8988T (cell line): Measurements from ENCODE around the gene RPLP1.

Experiments used
- DNase-seq: peaks from one replicate; pipeline ENCODE4 v3.0.0; 2011

Gene RPLP1

GRCh38 chr15:69472046-69472445 is 19.4 kb downstream of the RPLP1 start:
- DNase-seq = no peak

GRCh38 chr15:69472562-69472961 is 19.9 kb downstream of the RPLP1 start:
- no peak for DNase-seq

GRCh38 chr15:69474291-69474690 is 21.7 kb downstream of the RPLP1 start:
- no peak for DNase-seq

- no peak for DNase-seq
Measured at GRCh38 chr15:69474846-69475455, 22.3 kb downstream of the RPLP1 start.

- DNase-seq = peak; percentile 42
Measured at GRCh38 chr15:69475769-69476358, 23.2 kb downstream of the RPLP1 start.

- no peak for DNase-seq
Measured at GRCh38 chr15:69476704-69477473, 24.3 kb downstream of the RPLP1 start.

GRCh38 chr15:69478259-69478781 is 25.7 kb downstream of the RPLP1 start:
- DNase-seq = no peak

GRCh38 chr15:69479081-69479480 is 26.5 kb downstream of the RPLP1 start:
- no peak for DNase-seq

GRCh38 chr15:69479971-69480370 is 27.4 kb downstream of the RPLP1 start:
- no peak for DNase-seq

- DNase-seq = no peak
Measured at GRCh38 chr15:69480932-69481331, 28.3 kb downstream of the RPLP1 start.

- no peak for DNase-seq
Measured at GRCh38 chr15:69482686-69483256, 30.2 kb downstream of the RPLP1 start.

- no peak for DNase-seq
Measured at GRCh38 chr15:69484837-69485236, 32.2 kb downstream of the RPLP1 start.

GRCh38 chr15:69486481-69487110 is 34.0 kb downstream of the RPLP1 start:
- no peak for DNase-seq

- DNase-seq = no peak
Measured at GRCh38 chr15:69489073-69489571, 36.5 kb downstream of the RPLP1 start.

GRCh38 chr15:69490356-69491037 is 37.9 kb downstream of the RPLP1 start:
- no peak for DNase-seq

- no peak for DNase-seq
Measured at GRCh38 chr15:69491038-69491505, 38.5 kb downstream of the RPLP1 start.

- no peak for DNase-seq
Measured at GRCh38 chr15:69493406-69493805, 40.8 kb downstream of the RPLP1 start.

- no peak for DNase-seq
Measured at GRCh38 chr15:69496001-69496400, 43.4 kb downstream of the RPLP1 start.

- DNase-seq = no peak
Measured at GRCh38 chr15:69497076-69497475, 44.5 kb downstream of the RPLP1 start.

- DNase-seq = no peak
Measured at GRCh38 chr15:69497667-69498066, 45.0 kb downstream of the RPLP1 start.

- no peak for DNase-seq
Measured at GRCh38 chr15:69498282-69498681, 45.7 kb downstream of the RPLP1 start.

- no peak for DNase-seq
Measured at GRCh38 chr15:69498987-69499386, 46.4 kb downstream of the RPLP1 start.
